PFSK-1 (cell line): ENCODE results near the gene PCYT1B.

Experiments used
- SIN3A ChIP-seq: IDR thresholded peaks from 2 replicates; pipeline ENCODE4 v1.6.1; 2012; ENCODE audit warnings: mild to moderate bottlenecking, low read length, moderate library complexity, borderline replicate concordance; ENCODE audit not compliant: insufficient read depth
- TAF1 ChIP-seq: IDR thresholded peaks from 2 replicates; pipeline ENCODE4 v1.6.1; 2012; ENCODE audit warnings: low read length, control low read depth, borderline replicate concordance; ENCODE audit not compliant: insufficient read depth

DNA sequence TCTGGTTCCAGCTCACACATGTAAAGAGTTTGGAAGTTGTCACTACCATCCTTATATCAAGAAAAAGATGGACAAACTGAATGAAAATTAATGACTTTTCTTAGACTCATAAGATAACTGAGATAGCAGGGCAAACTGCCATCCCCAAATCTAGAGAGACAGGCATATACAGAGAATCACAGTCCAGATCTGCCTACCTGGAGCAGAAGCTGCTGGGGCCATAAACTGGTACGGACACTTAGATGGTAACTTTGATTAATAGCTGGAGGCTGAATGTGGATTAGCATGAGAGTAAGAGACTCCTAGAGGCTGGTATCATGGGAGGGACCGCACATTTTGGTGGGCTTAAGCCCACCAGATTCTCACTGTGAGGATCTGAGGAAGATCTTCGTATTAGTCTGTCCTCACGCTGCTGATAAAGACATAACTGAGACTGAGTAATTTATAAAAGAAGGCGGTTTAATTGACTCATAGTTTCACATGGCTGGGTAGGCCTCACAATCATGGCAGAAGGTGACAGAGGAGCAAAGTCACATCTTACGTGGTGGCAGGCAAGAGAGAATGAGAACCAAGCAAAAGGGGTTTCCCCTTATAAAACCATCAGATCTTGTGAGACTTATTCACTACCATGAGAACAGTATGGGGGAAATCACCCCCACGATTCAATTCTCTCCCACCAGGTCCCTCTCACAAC, 35.7 kb upstream of the PCYT1B start:
- TF ChIP-seq SIN3A (no peak), TAF1 (no peak)
